Activated naive CD4-positive, alpha-beta T cell treated with anti-CD3 and anti-CD28 coated beads for 36 hours (primary cell): Measurements from ENCODE around the gene MAP6D1. TPM values are rescaled to one million over a fixed set of nuclear protein-coding genes. Genes with fewer than 3 reads are reported as not detected.

Experiments
- CTCF ChIA-PET: fragments of 350-600 bp; sonication (Branson Sonifier 250); formaldehyde crosslinking; loops from one replicate; lab custom pipeline; 2021; ENCODE audit warnings: antibody characterized with exemption; lab: Charles Lee
- DNase-seq: peaks from one replicate; pipeline ENCODE4 v3.0.0-alpha.2; 2020
- H3K27ac Mint-ChIP-seq: one replicate; pipeline ENCODE4 v1.8.0; 2021; ENCODE audit warnings: mild to moderate bottlenecking, mixed read lengths
- H3K27me3 Mint-ChIP-seq: one replicate; pipeline ENCODE4 v1.8.0; 2021; ENCODE audit warnings: low read depth, mixed read lengths
- H3K36me3 Mint-ChIP-seq: one replicate; pipeline ENCODE4 v1.8.0; 2021; ENCODE audit warnings: low read depth, mixed read lengths
- H3K4me1 Mint-ChIP-seq: one replicate; pipeline ENCODE4 v1.8.0; 2021; ENCODE audit warnings: low read depth, mixed read lengths
- H3K4me3 Mint-ChIP-seq: one replicate; pipeline ENCODE4 v1.8.0; 2021; ENCODE audit warnings: mild to moderate bottlenecking, moderate library complexity, mixed read lengths
- H3K9me3 Mint-ChIP-seq: one replicate; pipeline ENCODE4 v1.8.0; 2021; ENCODE audit warnings: mixed read lengths
- intact Hi-C: fragments of 100-400 bp; cut with micrococcal nuclease; formaldehyde crosslinking; loops from one replicate; pipeline ENCODE4 v1.15.1; 2023
- total RNA-seq, 2 experiments: library from RNA; stranded (reverse); gene quantifications; one replicate each; pipeline ENCODE4 v1.2.3, GENCODE V29; 2021

Gene MAP6D1
- total RNA-seq = 1 to 10 TPM; 1.1 to 1.4 TPM

GRCh38 chr3:183825456-183826161 lies at the start of gene MAP6D1:
TSS of gene MAP6D1 (minus strand) at chr3:183825577. CDS start at chr3:183825547, 30 bp downstream.
- DNase-seq = peak; percentile 55
- intact Hi-C loops = loop anchor here (1.0 to 2.0 kb wide), 3 partner anchors 59 to 395 kb away; partner anchors contain the start of gene PARL
- H3K27me3 Mint-ChIP-seq = no peaks in the 10 kb centered on the region
- H3K9me3 Mint-ChIP-seq = no peaks in the 10 kb centered on the region
- CTCF ChIA-PET = interaction anchor here (0.7 to 1.3 kb wide), 3 partner anchors 10 to 59 kb away, joined by 3 to 8 read pairs (median 3); partner anchors contain the start of gene PARL
- peaks cover 16% of the 10 kb centered on the region for H3K4me1 Mint-ChIP-seq
- H3K27ac Mint-ChIP-seq = no peak within 1 kb of the TSS
- H3K36me3 Mint-ChIP-seq = peaks cover 2% of the 10 kb centered on the region
- peak within 1 kb of the TSS; percentile 70 for H3K4me3 Mint-ChIP-seq

- CTCF ChIA-PET = interaction anchor here (0.6 to 1.7 kb wide), 2 partner anchors 11 to 14 kb away, joined by 4 to 7 read pairs; partner anchors contain the start of gene PARL
- no peak for DNase-seq
- H3K27ac Mint-ChIP-seq = no peak overlapping the region
- H3K36me3 Mint-ChIP-seq = peaks cover 13% of the 10 kb centered on the region
- no peaks in the 10 kb centered on the region for H3K9me3 Mint-ChIP-seq
- no peaks in the 10 kb centered on the region for H3K27me3 Mint-ChIP-seq
- H3K4me3 Mint-ChIP-seq = no peak overlapping the region
- H3K4me1 Mint-ChIP-seq = peaks cover 53% of the 10 kb centered on the region
- intact Hi-C loops = no loop called here
These were observed 48.5 kb upstream of the MAP6D1 start for GRCh38 chr3:183873914-183874313.

- peaks cover 8% of the 10 kb centered on the region for H3K36me3 Mint-ChIP-seq
- H3K4me3 Mint-ChIP-seq = no peak overlapping the region
- CTCF ChIA-PET = interaction anchor here (1.0 kb wide), 1 partner anchor 13 kb away, joined by 3 read pairs; the partner anchor contains the start of gene PARL
- no peaks in the 10 kb centered on the region for H3K9me3 Mint-ChIP-seq
- no peak overlapping the region for H3K27ac Mint-ChIP-seq
- intact Hi-C loops = no loop called here
- no peaks in the 10 kb centered on the region for H3K27me3 Mint-ChIP-seq
- DNase-seq = peak; percentile 27
- H3K4me1 Mint-ChIP-seq = peaks cover 37% of the 10 kb centered on the region
These were observed 46.2 kb upstream of the MAP6D1 start for GRCh38 chr3:183871541-183871940.

GRCh38 chr3:183870563-183870962 lies 45.2 kb upstream of the MAP6D1 start:
- CTCF ChIA-PET = interaction anchor here (0.6 to 1.2 kb wide), 2 partner anchors 15 to 34 kb away, joined by 3 to 4 read pairs; no protein-coding TSS in a partner anchor
- no peak for DNase-seq
- no peak overlapping the region for H3K4me3 Mint-ChIP-seq

GRCh38 chr3:183868796-183869195 lies 43.4 kb upstream of the MAP6D1 start:
- H3K4me1 Mint-ChIP-seq = peaks cover 27% of the 10 kb centered on the region
- DNase-seq = no peak
- H3K27me3 Mint-ChIP-seq = no peaks in the 10 kb centered on the region
- H3K9me3 Mint-ChIP-seq = no peaks in the 10 kb centered on the region
- H3K36me3 Mint-ChIP-seq = peaks cover 20% of the 10 kb centered on the region
- no peak overlapping the region for H3K4me3 Mint-ChIP-seq
- CTCF ChIA-PET = interaction anchor here (0.7 kb wide), 1 partner anchor 8 kb away, joined by 5 read pairs; no protein-coding TSS in a partner anchor
- H3K27ac Mint-ChIP-seq = no peak overlapping the region
- intact Hi-C loops = no loop called here

More at GRCh38 chr3:183870563-183870962, 45.2 kb upstream of the MAP6D1 start:
- Mint-ChIP-seq H3K36me3 (peaks cover 14% of the 10 kb centered on the region), H3K4me1 (peaks cover 34% of the 10 kb centered on the region), H3K9me3 (no peaks in the 10 kb centered on the region), H3K27ac (no peak overlapping the region), H3K27me3 (no peaks in the 10 kb centered on the region)
- intact Hi-C loops = no loop called here

GRCh38 chr3:183862610-183863009 lies 37.2 kb upstream of the MAP6D1 start:
- Mint-ChIP-seq H3K36me3 (peaks cover 36% of the 10 kb centered on the region), H3K4me1 (no peaks in the 10 kb centered on the region), H3K27me3 (no peaks in the 10 kb centered on the region), H3K4me3 (no peak overlapping the region), H3K9me3 (no peaks in the 10 kb centered on the region), H3K27ac (no peak overlapping the region)
- CTCF ChIA-PET = no interaction called here
- intact Hi-C loops = no loop called here
- no peak for DNase-seq

GRCh38 chr3:183857863-183858262 lies 32.5 kb upstream of the MAP6D1 start:
- H3K36me3 Mint-ChIP-seq = peaks cover 42% of the 10 kb centered on the region
- H3K27ac Mint-ChIP-seq = no peak overlapping the region
- DNase-seq = no peak
- intact Hi-C loops = no loop called here
- H3K27me3 Mint-ChIP-seq = no peaks in the 10 kb centered on the region
- CTCF ChIA-PET = no interaction called here
- H3K9me3 Mint-ChIP-seq = no peaks in the 10 kb centered on the region
- no peak overlapping the region for H3K4me3 Mint-ChIP-seq
- no peaks in the 10 kb centered on the region for H3K4me1 Mint-ChIP-seq

GRCh38 chr3:183854318-183855035 lies 29.1 kb upstream of the MAP6D1 start:
- DNase-seq = no peak
- CTCF ChIA-PET = no interaction called here
- Mint-ChIP-seq H3K27ac (no peak overlapping the region), H3K36me3 (peaks cover 35% of the 10 kb centered on the region), H3K4me3 (no peak overlapping the region), H3K4me1 (no peaks in the 10 kb centered on the region), H3K9me3 (no peaks in the 10 kb centered on the region), H3K27me3 (no peaks in the 10 kb centered on the region)
- intact Hi-C loops = no loop called here

- no peak overlapping the region for H3K4me3 Mint-ChIP-seq
- intact Hi-C loops = no loop called here
- CTCF ChIA-PET = no interaction called here
- no peaks in the 10 kb centered on the region for H3K9me3 Mint-ChIP-seq
- peaks cover 13% of the 10 kb centered on the region for H3K4me1 Mint-ChIP-seq
- H3K36me3 Mint-ChIP-seq = peaks cover 30% of the 10 kb centered on the region
- H3K27me3 Mint-ChIP-seq = no peaks in the 10 kb centered on the region
- DNase-seq = no peak
- peak overlapping the region; percentile 61 for H3K27ac Mint-ChIP-seq
These were observed 20.4 kb upstream of the MAP6D1 start for GRCh38 chr3:183845608-183846288.

- peak overlapping the region; percentile 61 for H3K27ac Mint-ChIP-seq
- no peaks in the 10 kb centered on the region for H3K27me3 Mint-ChIP-seq
- peaks cover 24% of the 10 kb centered on the region for H3K36me3 Mint-ChIP-seq
- peaks cover 13% of the 10 kb centered on the region for H3K4me1 Mint-ChIP-seq
- no peaks in the 10 kb centered on the region for H3K9me3 Mint-ChIP-seq
- CTCF ChIA-PET = interaction anchor here (0.9 to 2.9 kb wide), 2 partner anchors 40 to 50 kb away, joined by 5 to 12 read pairs; partner anchors contain the start of gene PARL
- no peak for DNase-seq
- no peak overlapping the region for H3K4me3 Mint-ChIP-seq
- intact Hi-C loops = no loop called here
These were observed 19.7 kb upstream of the MAP6D1 start for GRCh38 chr3:183845090-183845489.

GRCh38 chr3:183844606-183845005 lies 19.2 kb upstream of the MAP6D1 start:
- no peak overlapping the region for H3K27ac Mint-ChIP-seq
- H3K4me3 Mint-ChIP-seq = no peak overlapping the region
- peaks cover 13% of the 10 kb centered on the region for H3K4me1 Mint-ChIP-seq
- DNase-seq = no peak
- no peaks in the 10 kb centered on the region for H3K9me3 Mint-ChIP-seq
- H3K27me3 Mint-ChIP-seq = no peaks in the 10 kb centered on the region
- CTCF ChIA-PET = interaction anchor here (0.9 to 2.9 kb wide), 2 partner anchors 40 to 51 kb away, joined by 5 to 12 read pairs; partner anchors contain the start of gene PARL
- H3K36me3 Mint-ChIP-seq = peaks cover 24% of the 10 kb centered on the region
- intact Hi-C loops = no loop called here

GRCh38 chr3:183839751-183840150 lies 14.4 kb upstream of the MAP6D1 start:
- intact Hi-C loops = no loop called here
- Mint-ChIP-seq H3K9me3 (no peaks in the 10 kb centered on the region), H3K27me3 (no peaks in the 10 kb centered on the region), H3K27ac (no peak overlapping the region), H3K4me3 (no peak overlapping the region), H3K4me1 (peaks cover 4% of the 10 kb centered on the region), H3K36me3 (peaks cover 16% of the 10 kb centered on the region)
- CTCF ChIA-PET = interaction anchor here (0.6 kb wide), 1 partner anchor 73 kb away, joined by 4 read pairs; no protein-coding TSS in a partner anchor
- DNase-seq = no peak
